ENCODE results near the gene CCDC43. TPM values are rescaled to one million over a fixed set of nuclear protein-coding genes. Genes with fewer than 3 reads are reported as not detected.
"Not testable (repeated sequence)": the region's sequence is repeated elsewhere in the genome, so short reads cannot be mapped to it uniquely, and the experiment has no call there.

The CCDC43 gene, protein sequence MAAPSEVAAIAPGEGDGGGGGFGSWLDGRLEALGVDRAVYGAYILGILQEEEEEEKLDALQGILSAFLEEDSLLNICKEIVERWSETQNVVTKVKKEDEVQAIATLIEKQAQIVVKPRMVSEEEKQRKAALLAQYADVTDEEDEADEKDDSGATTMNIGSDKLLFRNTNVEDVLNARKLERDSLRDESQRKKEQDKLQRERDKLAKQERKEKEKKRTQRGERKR
- polyA plus RNA-seq (2014; cell fraction: cytosol; rRNA removed), result 42.5 and 45.9 TPM in 2 replicates
- polyA plus RNA-seq (2014; cell fraction: nucleus; rRNA removed), result 29.3 and 33.2 TPM in 2 replicates

DNA sequence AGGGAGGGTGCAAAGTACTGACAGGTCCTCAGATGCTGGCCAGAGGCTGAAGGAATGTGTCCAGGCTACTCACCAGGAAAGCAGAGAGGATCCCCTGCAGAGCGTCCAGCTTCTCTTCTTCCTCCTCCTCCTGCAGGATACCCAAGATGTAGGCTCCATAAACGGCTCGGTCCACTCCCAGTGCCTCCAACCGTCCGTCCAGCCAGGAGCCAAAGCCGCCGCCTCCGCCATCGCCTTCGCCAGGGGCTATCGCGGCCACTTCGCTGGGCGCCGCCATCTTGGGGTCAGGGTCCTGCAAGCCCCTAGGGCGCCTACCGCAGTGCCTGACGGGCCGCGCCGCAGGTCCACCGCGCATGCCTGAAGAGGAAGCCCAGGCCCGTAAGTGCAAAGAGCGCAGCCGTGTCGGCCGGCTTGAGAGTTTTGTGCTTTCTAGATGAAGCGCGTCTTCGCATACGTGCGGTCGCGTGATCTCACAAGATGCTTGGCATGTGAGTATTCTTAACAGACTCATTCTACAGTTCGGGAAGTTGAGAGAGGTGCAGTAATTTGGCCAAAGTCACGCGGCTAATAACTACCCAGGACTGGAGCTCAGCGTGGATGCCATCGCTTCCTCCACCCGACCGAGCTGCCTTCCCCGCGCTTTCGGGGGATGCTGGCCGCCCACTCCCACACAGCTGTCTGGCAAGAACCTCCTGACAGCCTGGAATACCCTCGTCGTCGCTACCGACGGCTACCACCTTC, at the start of gene CCDC43:
TSS of gene CCDC43 (minus strand) at position 300 of the 741 bp plus-strand sequence. CDS start at position 277, 23 bp downstream.
- peak; percentile 93 for DNase-seq (ENCODE audit: low spot score)

- no peak for DNase-seq (ENCODE audit: low spot score)
These were observed 48.8 kb upstream of the CCDC43 start for GRCh38 chr17:44738214-44738906.

DNA sequence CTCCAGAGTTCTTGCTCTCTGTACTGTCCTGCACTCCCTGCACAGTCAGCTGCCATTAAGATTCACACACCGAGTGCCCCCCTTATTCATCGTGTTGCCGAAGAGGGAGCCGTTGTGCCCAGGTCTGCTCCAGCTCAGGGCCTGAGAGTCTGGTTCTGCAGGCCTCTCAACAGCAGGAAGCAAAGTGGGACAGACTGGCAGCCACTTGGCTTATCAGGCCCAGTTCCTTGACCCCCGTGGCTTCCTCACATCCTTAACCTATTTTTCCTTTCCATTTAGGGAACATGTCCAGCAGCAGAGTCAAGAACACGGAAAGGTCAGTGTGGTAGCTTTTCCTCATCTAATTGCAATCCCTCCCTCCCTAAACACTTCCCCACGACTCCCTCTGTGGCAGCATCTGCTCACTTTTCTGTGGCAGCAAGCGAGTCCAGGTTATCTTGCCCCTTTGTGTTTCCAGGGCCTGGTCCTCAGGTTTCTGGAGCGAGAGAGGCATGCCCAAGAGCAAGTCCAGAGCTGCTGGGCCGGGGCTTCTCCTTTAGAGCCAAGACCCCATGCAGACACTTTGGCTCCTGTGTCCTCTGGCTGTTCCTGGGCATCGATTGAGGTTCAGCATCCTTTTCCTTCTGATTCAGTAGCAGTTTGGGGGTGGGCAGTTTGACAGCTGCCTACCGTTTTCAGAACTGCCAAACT, 47.1 kb upstream of the CCDC43 start:
- DNase-seq (ENCODE audit: low spot score), result no peak

- DNase-seq (ENCODE audit: low spot score), result no peak
These were observed 44.7 kb upstream of the CCDC43 start for GRCh38 chr17:44734272-44734671.

- DNase-seq (ENCODE audit: low spot score), result no peak
These were observed 44.2 kb upstream of the CCDC43 start for GRCh38 chr17:44733753-44734152.

- not testable (repeated sequence) for DNase-seq (ENCODE audit: low spot score)
These were observed 36.5 kb upstream of the CCDC43 start for GRCh38 chr17:44726121-44726520.

DNA sequence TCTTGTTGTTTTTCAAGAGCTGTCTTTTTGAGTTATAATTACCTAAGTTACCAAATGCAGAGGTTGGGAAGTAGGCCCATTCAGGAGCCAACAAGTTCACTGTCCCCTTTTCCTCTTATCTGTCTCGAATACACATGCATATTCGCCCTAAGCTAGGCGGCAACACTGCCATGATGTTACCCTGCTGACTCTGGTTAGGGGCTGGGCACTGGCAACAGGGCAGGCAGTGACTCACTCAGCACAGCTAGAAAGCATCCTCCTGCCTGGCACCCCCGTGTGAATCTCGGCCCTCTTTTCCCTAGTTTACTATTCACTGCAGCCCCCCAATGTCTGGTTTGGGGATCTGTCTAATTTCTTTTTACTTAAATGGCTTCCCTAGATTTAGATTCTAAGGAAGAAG, 32.7 kb upstream of the CCDC43 start:
- no peak for DNase-seq (ENCODE audit: low spot score)

DNA sequence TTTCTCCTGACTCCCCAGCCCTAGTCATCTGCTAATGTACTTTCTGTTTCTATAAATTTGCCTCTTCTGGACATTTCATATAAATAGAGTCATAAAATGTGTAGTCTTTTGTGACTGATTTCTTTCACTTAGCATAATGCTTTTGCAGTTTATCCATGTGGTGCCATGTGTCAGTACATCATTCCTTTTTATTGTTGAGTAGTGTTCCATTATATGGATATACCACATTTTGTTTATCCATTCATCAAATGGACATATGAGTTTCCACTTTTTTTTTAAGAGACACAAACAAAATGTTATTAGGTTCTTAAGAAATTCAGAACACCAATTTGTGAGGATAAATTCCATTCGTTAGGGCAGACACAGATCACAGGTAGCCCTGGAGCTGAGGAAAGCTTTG, 29.9 kb upstream of the CCDC43 start:
- no peak for DNase-seq (ENCODE audit: low spot score)

DNA sequence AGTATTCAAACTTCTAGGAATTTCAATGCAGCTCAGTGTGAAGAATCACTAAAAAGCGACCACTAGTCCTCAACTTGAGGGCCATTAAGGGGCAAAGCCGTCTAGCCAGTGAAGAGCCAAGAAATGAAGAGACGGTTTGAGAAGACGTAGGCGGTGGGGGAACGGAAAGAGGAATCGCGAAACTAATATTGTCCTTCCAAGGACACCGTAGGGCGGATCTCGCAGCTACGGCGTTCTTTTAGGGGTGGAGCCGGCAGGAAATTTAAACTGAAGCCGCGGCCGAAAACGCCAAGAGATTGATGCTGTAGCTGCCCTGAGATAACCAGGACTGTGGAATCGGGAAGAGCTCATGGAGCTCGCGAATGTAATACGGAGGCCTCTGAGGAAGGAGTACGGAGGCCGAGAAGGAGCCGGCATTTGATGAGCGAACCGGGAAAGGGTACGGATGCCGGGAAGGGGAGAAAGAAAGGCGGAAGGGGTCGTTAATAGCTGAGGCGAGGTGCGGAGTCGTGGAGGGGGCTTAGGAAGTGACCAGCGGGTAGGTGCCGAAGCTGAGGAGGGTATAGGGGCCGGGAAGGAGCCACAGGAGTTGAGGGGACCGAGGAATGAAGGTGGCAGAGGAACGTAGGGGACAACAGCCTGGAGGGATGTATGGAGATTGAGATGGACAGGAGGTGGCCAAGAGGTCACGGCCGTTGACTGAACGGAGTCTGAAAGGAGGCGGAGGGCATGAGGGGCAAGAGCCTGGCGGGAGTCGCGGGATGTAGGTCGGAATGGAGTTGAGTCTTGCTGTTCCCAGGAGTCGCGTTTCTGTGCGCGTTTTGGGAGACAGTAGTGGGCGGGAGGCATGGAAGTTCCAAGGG, 19.1 kb upstream of the CCDC43 start, which contains the start of gene DBF4B:
TSS of gene DBF4B (plus strand) at position 265 of the 863 bp plus-strand sequence. CDS start at position 421, 156 bp downstream.
- peak; percentile 94 for DNase-seq (ENCODE audit: low spot score)

DNA sequence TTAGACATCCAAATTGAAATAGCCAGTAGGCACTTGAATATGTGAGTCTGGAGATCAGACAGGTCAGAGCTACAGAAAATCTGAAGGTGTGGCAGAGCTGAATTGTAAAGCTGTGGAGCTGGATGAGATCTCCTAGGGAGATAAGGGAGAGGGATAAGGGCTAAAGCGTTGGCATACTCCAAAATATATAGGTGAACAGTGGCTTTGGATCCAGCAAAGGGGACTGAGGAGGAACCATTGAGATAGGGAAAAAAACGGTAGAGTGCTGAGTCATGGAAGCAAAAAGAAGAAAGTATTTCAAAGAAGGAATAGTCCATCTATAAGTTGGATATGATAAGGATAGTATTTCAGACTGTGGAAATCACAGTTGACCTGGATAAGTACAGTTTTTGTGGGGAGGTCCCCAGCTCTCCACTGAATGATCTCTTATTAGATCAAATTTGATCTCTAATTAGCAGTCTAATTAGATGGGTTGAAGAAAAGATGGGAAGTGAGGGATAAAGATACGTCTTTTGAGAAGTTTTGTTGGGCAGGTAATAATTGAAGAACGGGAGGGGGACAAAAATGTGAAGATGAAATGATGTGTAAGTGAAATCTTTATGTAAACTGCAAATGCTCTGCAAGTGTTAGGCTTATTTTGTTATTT, 18.3 kb upstream of the CCDC43 start:
- DNase-seq (ENCODE audit: low spot score), result no peak

GRCh38 chr17:44700288-44700687, 10.7 kb upstream of the CCDC43 start:
- not testable (repeated sequence) for DNase-seq (ENCODE audit: low spot score)

GRCh38 chr17:44693609-44694008, 4.0 kb upstream of the CCDC43 start:
- no peak for DNase-seq (ENCODE audit: low spot score)

- DNase-seq (ENCODE audit: low spot score), result not testable (repeated sequence)
These were observed 1.2 kb upstream of the CCDC43 start for GRCh38 chr17:44690746-44691306.

DNA sequence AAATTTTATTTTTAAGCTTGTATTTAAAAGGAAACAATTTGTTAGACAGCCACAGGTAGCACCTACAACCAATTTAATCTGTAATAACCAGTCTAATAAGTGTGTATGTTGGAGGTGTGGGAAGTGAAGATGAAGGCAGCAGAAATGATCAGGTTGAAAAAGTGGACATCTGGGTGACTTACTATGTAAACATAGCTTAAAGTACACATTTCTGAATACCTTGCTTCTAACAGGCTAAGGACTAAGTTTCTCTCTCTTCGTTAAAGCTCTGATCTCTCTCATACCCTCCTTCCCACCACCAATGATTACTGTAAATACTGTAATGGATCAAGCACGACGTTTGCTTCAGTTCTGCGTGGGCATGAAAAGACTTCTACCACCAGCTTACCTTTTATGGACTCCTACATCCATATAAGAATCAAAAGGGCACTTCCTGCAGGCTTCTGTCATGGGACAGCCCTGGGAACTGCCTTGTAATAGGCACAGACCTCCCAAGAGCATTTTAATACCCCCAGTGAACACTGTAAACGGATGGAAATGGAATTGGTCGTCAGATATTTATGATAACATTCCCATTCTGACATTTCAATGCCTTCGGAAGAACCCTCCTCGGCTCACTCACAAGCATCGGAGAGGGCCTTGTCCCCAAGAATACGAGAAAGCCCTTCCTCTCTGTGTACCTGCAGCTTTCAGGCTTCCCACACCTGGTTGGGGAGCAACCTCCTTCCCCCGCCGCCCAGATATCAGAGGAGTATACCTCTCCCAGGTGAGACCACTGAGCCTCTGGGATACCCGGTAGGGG, 700 bp downstream of the CCDC43 start:
- no peak for DNase-seq (ENCODE audit: low spot score)

- DNase-seq (ENCODE audit: low spot score), result no peak
These were observed 1.4 kb downstream of the CCDC43 start for GRCh38 chr17:44688200-44688599.

DNA sequence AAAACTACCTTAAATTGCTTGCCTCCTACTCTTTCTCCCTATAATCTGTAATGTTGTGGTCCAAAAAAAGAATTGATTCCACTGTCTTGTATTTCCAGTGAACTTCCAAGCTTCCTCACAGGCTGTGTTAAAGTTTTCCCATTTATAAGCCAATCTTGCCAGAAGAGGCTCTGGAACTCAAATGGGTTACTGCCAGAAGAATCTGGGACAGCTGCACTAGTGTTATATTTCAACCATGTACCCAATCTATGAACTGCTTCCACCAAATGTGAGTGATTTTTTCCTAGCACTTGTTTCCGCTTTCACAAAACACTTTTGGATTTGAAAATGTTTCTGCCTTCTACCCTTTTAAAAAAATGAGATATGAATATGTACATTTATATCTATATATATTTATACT, 1.8 kb downstream of the CCDC43 start:
- no peak for DNase-seq (ENCODE audit: low spot score)

GRCh38 chr17:44683303-44683702, 6.3 kb downstream of the CCDC43 start:
- DNase-seq (ENCODE audit: low spot score), result not testable (repeated sequence)

DNA sequence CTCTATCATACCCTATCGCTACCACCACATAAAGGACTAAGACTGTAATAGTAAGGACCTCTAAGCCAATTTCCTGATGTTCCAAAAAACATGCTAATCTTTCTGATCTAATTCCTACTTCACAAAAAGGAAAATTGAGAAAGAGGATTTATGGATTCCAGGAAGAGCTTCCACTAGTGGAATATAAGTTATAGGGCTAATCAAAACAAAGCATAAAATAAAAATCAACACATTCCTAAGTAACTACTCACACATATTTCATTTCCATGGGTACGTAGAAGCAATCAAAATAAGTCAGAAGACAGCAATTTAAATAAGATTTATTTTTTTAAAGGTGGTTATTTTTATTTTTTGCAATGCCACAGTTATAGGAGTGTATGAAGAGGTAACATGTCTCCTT, 12.4 kb downstream of the CCDC43 start:
- DNase-seq (ENCODE audit: low spot score), result no peak

DNA sequence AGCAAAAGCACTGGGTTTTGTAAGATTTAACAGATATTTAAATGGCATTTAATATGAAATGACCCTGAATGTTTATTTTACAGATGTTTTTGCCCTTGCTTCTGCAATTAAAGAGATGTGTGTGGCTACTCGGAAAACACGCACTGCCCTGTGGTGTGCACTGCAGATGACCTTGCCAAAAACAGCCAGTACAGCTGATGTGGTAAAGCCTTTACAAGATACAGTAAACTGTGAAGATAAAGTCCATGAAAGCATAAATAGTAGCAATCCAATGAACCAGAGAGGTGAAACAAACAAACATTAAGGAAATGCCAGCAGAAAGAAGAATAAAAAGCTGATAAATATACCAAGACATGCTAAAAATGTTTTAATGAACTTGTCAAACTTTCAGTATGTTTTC, 15.7 kb downstream of the CCDC43 start:
- no peak for DNase-seq (ENCODE audit: low spot score)

All from SK-N-DZ (cell line).